Muscle of leg (tissue), 11 donors: ENCODE measurements around the gene S100A16. TPM values are rescaled to one million over a fixed set of nuclear protein-coding genes. Genes with fewer than 3 reads are reported as not detected.
"Not testable (repeated sequence)": the region's sequence is repeated elsewhere in the genome, so short reads cannot be mapped to it uniquely, and the experiment has no call there.

Experiments used
- DNase-seq: peaks from one replicate; pipeline ENCODE4 v3.0.0; 2013
- H3K27ac ChIP-seq: one replicate; pipeline ENCODE4 v1.5.1; 2013; ENCODE audit warnings: mild to moderate bottlenecking, low read length, control low read depth
- H3K27me3 ChIP-seq: one replicate; pipeline ENCODE4 v1.6.1; 2013; ENCODE audit warnings: low read length; ENCODE audit not compliant: control insufficient read depth, insufficient read depth
- H3K36me3 ChIP-seq: one replicate; pipeline ENCODE4 v1.6.1; 2013; ENCODE audit warnings: low read length; ENCODE audit not compliant: control insufficient read depth, insufficient read depth
- H3K4me1 ChIP-seq: one replicate; pipeline ENCODE4 v1.6.1; 2013; ENCODE audit warnings: low read length; ENCODE audit not compliant: control insufficient read depth, insufficient read depth
- H3K4me3 ChIP-seq: one replicate; pipeline ENCODE4 v1.5.1; 2013; ENCODE audit warnings: low read length, control low read depth
- H3K9me3 ChIP-seq: replicated peaks from 2 replicates; pipeline ENCODE4 v1.6.1; 2013; ENCODE audit warnings: low read depth, low read length; ENCODE audit not compliant: control insufficient read depth
- WGBS: methylation state at CpG from one replicate; pipeline ENCODE4 v1.1.5; 2013; ENCODE audit warnings: missing lambda C conversion rate; ENCODE audit not compliant: insufficient coverage; 5-methylcytosine and 5-hydroxymethylcytosine counted together
- polyA plus RNA-seq, 8 donors: library from polyadenylated mRNA; unstranded; fragments of 120-200 nt; gene quantifications; one replicate each; pipeline versions ENCODE4 v1.2.1 to v1.2.3, GENCODE V29; 2013; ENCODE audit warnings: inconsistent platforms in 1 of 8, low replicate concordance in 1 of 8; ENCODE audit not compliant: insufficient read length in 8 of 8, insufficient read depth in 1 of 8
- total RNA-seq: library from RNA; stranded (reverse); fragments of 120-200 nt; gene quantifications from one replicate; pipeline ENCODE4 v1.2.4, GENCODE V29; 2013

Gene S100A16
- total and polyA plus RNA-seq, 9 donors: 45.1 to 77.3 (median 53.1) TPM

- Histone ChIP-seq H3K36me3 (peaks cover 85% of the 10 kb centered on the region), H3K9me3 (no peaks in the 10 kb centered on the region), H3K4me3 (no peak overlapping the region), H3K27me3 (no peaks in the 10 kb centered on the region), H3K27ac (no peak overlapping the region), H3K4me1 (peaks cover 10% of the 10 kb centered on the region)
- no peak for DNase-seq
- no CpG with 5 or more reads among the region's 6 CpGs for WGBS
Observed at GRCh38 chr1:153640861-153641260, 27.9 kb upstream of the S100A16 start.

GRCh38 chr1:153640213-153640612 lies 27.3 kb upstream of the S100A16 start:
- Histone ChIP-seq H3K36me3 (peaks cover 83% of the 10 kb centered on the region), H3K4me1 (peaks cover 16% of the 10 kb centered on the region)
- not testable (repeated sequence) for H3K9me3 ChIP-seq, H3K27me3 ChIP-seq, DNase-seq, H3K4me3 ChIP-seq, H3K27ac ChIP-seq
- WGBS: 100% methylated on average over 3 of the region's 5 CpGs

- no peak overlapping the region for H3K27ac ChIP-seq
- WGBS: no CpG with 5 or more reads among the region's 3 CpGs
- H3K36me3 ChIP-seq: peaks cover 78% of the 10 kb centered on the region
- H3K4me3 ChIP-seq: no peak overlapping the region
- H3K4me1 ChIP-seq: peaks cover 20% of the 10 kb centered on the region
- H3K9me3 ChIP-seq: no peaks in the 10 kb centered on the region
- H3K27me3 ChIP-seq: no peaks in the 10 kb centered on the region
- no peak for DNase-seq
Observed at GRCh38 chr1:153639280-153639679, 26.3 kb upstream of the S100A16 start.

GRCh38 chr1:153638261-153638660 lies 25.3 kb upstream of the S100A16 start:
- Histone ChIP-seq H3K9me3 (no peaks in the 10 kb centered on the region), H3K27me3 (no peaks in the 10 kb centered on the region), H3K36me3 (peaks cover 69% of the 10 kb centered on the region), H3K27ac (no peak overlapping the region), H3K4me1 (peaks cover 24% of the 10 kb centered on the region), H3K4me3 (no peak overlapping the region)
- WGBS: 81% methylated on average over 5 of the region's 6 CpGs
- no peak for DNase-seq

- no peak overlapping the region for H3K27ac ChIP-seq
- H3K36me3 ChIP-seq: peaks cover 50% of the 10 kb centered on the region
- no peaks in the 10 kb centered on the region for H3K27me3 ChIP-seq
- H3K4me1 ChIP-seq: peaks cover 28% of the 10 kb centered on the region
- no peak overlapping the region for H3K4me3 ChIP-seq
- whole genome bisulfite sequencing: 85% methylated on average over 9 of the region's 9 CpGs
- H3K9me3 ChIP-seq: no peaks in the 10 kb centered on the region
- DNase-seq: no peak
Observed at GRCh38 chr1:153636312-153636711, 23.4 kb upstream of the S100A16 start.

GRCh38 chr1:153635872-153636271 lies 22.9 kb upstream of the S100A16 start:
- no peak for DNase-seq
- Histone ChIP-seq H3K36me3 (peaks cover 46% of the 10 kb centered on the region), H3K4me3 (no peak overlapping the region), H3K4me1 (peaks cover 28% of the 10 kb centered on the region), H3K27ac (no peak overlapping the region), H3K9me3 (no peaks in the 10 kb centered on the region), H3K27me3 (no peaks in the 10 kb centered on the region)
- 80% methylated on average over 2 of the region's 7 CpGs for WGBS

GRCh38 chr1:153633754-153634665 lies 21.1 kb upstream of the S100A16 start, which contains the start of gene CHTOP:
Gene CHTOP, plus strand, starts transcription at chr1:153634066. Its CDS starts 2,523 bp downstream, at chr1:153636589.
- WGBS: under 1% methylated on average over 60 of the region's 65 CpGs
- Histone ChIP-seq H3K4me1 (peaks cover 44% of the 10 kb centered on the region), H3K36me3 (peaks cover 28% of the 10 kb centered on the region), H3K4me3 (peak within 1 kb of the TSS; percentile 100), H3K27ac (peak within 1 kb of the TSS; percentile 100), H3K9me3 (no peaks in the 10 kb centered on the region), H3K27me3 (no peaks in the 10 kb centered on the region)
- peak; percentile 99 for DNase-seq

GRCh38 chr1:153633161-153633753 lies 20.3 kb upstream of the S100A16 start:
- Histone ChIP-seq H3K27ac (peak overlapping the region; percentile 100), H3K27me3 (no peaks in the 10 kb centered on the region), H3K4me1 (peaks cover 51% of the 10 kb centered on the region), H3K9me3 (no peaks in the 10 kb centered on the region), H3K4me3 (peak overlapping the region; percentile 100), H3K36me3 (peaks cover 27% of the 10 kb centered on the region)
- peak; percentile 95 for DNase-seq
- WGBS: 35% methylated on average over 5 of the region's 18 CpGs

- 100% methylated on average over 1 of the region's 10 CpGs for WGBS
- Histone ChIP-seq H3K9me3 (no peaks in the 10 kb centered on the region), H3K36me3 (peaks cover 8% of the 10 kb centered on the region), H3K4me1 (peaks cover 65% of the 10 kb centered on the region), H3K4me3 (no peak overlapping the region), H3K27me3 (no peaks in the 10 kb centered on the region), H3K27ac (no peak overlapping the region)
- no peak for DNase-seq
Observed at GRCh38 chr1:153631047-153632022, 18.4 kb upstream of the S100A16 start.
